ENCODE data around the gene SLC25A1.

Gene SLC25A1

DNA sequence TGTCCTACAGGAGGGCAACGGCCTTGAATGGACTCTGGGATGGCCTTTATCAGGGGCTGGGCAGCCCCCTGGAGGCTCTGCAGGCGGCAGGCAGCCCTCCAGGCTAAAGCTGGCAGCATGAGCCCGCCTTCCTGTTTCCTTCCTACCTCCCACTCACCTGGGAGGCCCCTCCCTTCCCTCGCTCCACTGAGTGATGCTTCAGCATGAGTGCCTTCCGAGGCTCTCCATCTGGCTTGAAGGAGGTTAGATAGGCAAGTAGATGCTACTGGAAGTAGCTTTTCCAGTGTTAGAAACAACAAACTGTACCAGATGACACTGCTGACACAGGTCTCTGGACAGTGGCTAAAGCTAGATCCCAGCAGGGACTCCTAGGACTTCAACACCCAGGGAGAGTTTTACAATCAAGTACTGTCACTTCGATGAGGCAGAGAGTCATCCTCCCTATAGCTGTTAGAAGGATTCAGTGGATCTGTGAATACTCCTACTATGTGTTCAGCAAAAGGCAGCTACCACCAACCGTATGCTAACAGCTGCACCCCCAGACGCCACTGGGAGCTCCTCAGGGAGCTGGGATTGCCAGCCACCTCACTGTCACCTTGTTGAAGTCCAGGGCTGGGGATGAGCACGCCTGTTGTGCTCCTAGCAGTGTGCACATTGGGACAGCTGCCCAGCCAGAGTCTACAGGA is 4.1 kb upstream of the SLC25A1 start:
- DNase-seq (ENCODE audit: extremely low read depth in 1 of 2, low read depth in 1 of 2): no peak

GRCh38 chr22:19181786-19182471 is 3.4 kb upstream of the SLC25A1 start:
- no peak for DNase-seq (ENCODE audit: extremely low read depth in 1 of 2, low read depth in 1 of 2)

- DNase-seq (ENCODE audit: extremely low read depth in 1 of 2, low read depth in 1 of 2): no peak
These were observed 2.3 kb upstream of the SLC25A1 start for GRCh38 chr22:19180740-19181410.

GRCh38 chr22:19180234-19180633 is 1.7 kb upstream of the SLC25A1 start:
- DNase-seq (ENCODE audit: extremely low read depth in 1 of 2, low read depth in 1 of 2): no peak

DNA sequence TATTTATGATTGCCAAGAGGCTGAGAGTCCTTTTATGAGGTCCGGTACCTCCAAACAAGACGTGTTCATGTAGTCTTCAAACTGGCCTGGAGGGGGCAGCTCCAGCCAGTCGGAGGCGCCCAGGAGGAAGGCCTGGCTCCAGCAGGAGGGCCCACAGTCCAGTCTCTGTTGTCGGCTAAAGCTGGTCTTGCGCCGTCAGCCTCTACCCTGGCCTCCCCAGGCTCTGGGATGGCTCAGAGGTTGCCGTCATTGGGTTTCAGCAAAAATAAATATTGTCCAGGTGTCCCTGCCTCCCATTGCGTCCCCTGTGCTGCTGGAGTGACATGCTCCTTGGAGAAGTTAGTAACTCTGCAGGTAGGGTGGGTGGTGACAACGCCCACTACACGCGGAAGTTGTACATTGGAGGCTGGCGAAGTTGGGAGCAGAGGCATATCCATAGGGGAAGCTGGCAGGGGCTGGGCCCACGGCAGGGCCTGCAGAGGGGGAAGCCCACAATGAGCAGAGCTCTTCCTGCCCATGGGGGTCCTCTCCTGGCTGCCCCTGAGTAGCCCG is 1.0 kb upstream of the SLC25A1 start:
- no peak for DNase-seq (ENCODE audit: extremely low read depth in 1 of 2, low read depth in 1 of 2)

- DNase-seq (ENCODE audit: extremely low read depth in 1 of 2, low read depth in 1 of 2): peak in 1 of 2 donors; percentile 20
These were observed 375 bp downstream of the SLC25A1 start for GRCh38 chr22:19178065-19178656.

GRCh38 chr22:19177164-19178064 is 1.1 kb downstream of the SLC25A1 start:
- DNase-seq (ENCODE audit: extremely low read depth in 1 of 2, low read depth in 1 of 2): no peak

GRCh38 chr22:19176732-19177131 is 1.8 kb downstream of the SLC25A1 start:
- DNase-seq (ENCODE audit: extremely low read depth in 1 of 2, low read depth in 1 of 2): no peak

DNA sequence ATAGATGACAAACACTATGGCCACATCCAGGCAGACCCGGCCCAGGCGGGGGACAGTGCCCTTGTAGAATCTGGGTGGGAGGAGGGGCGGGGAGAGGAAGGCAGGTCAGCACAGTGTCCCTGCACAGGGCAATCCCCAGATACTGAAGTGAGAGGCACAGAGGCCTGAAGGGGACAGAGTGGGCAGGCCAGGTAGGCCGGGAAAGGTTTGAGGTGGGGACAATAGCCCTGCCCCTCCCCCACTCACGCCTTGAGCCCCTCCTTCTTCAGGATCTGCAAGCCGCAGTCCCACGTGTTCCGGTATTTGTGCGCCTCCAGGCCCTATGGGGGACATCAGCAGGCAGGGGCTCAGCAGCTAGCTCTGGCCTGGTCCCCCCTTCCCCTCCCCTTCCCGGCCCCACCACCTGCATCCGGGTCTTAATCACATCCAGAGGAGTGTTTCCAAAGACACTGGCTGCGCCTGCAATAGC is 2.3 kb downstream of the SLC25A1 start:
- DNase-seq (ENCODE audit: extremely low read depth in 1 of 2, low read depth in 1 of 2): no peak

DNA sequence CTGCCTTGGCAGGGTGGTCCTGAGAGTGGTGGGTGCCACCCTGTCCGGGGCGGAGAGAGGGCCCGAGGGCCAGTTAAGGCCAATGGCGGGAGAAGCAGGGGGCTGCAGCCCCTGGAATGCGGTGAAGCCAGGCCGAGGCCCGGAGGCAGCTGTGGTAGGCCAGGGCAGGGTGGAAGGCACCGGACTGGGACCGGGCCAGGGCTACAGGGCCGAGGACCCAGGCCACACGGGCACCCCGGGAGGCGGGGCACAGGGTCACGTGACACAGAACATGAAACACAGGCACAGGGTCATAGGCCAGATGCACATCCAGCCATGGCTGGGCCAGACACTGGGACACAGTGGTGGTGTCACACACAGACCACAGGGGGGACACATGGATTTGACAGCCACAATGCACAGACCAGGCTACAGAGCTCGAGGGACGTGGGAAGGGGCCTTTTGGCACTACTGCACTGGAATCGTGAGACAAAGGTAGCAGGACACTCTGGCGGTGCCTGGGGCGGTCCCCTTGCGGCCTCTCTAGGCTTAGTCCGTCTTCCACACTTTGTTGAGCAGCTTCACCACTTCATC is 2.8 kb downstream of the SLC25A1 start:
- DNase-seq (ENCODE audit: extremely low read depth in 1 of 2, low read depth in 1 of 2): no peak

DNA sequence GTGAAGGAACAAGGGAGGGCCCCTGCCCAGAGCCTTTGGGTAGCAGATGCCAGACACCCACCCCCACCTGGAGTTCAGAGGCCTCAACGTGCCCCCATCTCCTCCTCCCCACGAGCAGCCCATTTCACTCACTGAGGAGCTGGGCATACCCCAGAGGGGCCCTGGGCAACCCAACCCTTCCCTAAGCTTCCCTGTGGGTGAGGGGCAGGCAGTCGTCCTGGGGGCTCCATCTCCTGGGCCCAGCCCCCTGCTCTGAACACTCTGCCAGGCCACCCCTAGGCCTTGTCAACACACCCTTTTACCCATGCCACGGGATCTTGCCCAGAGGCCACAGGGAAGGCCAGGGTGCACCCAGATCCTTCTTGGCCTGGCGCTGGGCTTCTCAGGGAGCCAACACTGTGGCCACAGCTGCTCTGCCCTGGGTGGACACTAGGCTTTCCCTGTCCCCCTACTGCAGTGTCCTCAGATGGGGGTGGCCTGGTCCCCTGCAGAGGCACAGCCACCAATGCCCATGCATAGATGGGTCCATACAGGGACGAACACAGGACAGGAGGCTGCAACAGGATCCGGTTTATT is 3.4 kb downstream of the SLC25A1 start:
- no peak for DNase-seq (ENCODE audit: extremely low read depth in 1 of 2, low read depth in 1 of 2)

DNA sequence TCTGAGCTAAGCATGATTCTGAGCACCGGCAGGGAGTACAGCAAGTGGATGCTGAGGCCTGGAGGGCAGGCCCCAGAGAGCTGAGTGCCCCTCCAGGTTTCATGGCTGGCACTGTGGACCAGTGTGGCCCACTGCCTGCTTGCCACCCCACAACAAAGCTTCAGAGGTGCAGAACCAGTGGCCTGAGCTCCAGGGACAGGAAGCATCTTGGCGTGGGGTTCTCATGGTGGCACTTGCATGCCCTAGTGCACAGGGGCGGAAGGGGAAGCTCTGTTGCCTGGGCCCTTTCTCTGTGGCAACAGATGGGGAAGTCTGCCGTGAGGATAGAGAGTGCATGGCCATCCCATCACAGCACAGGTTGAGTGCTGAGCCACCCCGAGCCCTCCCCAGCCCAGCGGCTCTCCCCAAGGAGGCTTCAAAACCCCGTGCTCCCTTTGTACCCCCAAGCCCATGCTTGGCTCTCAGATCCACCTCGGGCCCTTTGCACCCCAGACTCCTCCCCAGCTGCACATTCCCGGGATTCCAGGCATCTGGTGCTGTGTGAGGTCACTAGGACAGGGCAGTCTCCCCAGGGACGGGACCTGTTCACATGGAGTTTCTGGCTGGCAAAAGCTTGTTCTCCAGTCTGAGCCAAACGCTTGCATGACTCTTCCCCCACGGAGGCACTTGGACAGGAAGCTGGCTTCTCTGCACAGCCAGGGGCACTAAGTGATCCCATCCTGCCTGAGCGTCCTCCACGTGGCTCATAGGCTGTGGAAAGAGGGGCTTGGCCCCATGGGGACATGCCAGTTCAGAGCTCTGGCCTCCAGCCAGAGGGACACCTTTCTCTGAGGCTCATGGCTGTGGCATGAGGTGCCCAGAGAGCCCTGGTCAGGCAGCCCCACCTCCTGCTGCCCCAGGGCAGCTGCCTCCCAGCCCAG is 4.2 kb downstream of the SLC25A1 start:
- no peak for DNase-seq (ENCODE audit: extremely low read depth in 1 of 2, low read depth in 1 of 2)

DNA sequence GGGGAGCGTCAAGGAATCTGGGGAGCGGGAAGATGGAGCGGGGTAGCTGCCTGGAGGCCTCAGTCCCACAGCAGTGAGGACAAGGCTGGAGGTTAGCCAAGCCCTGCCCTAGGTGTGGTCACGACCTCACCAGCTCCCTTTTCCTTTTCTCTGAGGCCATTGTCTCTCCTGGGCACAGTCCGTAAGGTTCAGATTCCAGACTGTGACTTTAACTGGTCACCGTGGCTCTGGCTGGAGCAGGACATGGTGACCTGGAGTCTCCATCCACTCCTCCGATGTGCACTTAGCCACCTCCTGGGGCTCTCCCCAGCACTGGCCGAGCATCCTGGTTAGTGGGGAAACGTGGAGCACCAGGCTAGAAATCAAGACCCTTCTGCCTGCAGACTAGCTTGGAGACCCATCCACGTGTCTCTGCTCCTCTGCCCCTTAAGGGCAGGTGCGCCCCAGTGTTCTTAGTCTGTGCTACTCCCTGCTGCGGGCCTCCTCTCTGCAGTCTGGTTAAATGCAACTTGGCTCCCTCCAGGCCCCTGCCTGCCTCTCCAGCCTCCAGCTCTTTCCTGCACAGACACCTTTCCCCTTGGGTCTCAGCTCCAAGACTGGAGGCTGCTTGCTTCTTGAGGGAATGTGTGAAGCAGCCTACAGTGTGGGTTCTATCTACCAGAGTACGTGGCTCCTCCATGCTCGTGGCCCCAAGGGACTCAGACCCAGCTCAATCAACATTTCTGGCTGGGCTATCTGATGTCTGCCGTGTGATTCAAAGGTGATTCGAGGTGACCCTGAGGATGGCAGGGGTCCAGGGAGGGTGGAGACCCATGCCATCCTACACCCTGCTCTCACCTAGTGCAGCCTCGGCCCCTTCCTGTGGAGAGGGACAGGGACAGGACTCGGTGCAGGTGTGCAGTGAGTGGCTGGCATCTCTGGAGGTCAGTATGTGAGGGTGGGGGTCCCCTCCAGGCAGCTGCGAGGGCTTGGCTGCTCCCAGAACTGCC is 5.2 kb downstream of the SLC25A1 start:
- DNase-seq (ENCODE audit: extremely low read depth in 1 of 2, low read depth in 1 of 2): no peak

DNA sequence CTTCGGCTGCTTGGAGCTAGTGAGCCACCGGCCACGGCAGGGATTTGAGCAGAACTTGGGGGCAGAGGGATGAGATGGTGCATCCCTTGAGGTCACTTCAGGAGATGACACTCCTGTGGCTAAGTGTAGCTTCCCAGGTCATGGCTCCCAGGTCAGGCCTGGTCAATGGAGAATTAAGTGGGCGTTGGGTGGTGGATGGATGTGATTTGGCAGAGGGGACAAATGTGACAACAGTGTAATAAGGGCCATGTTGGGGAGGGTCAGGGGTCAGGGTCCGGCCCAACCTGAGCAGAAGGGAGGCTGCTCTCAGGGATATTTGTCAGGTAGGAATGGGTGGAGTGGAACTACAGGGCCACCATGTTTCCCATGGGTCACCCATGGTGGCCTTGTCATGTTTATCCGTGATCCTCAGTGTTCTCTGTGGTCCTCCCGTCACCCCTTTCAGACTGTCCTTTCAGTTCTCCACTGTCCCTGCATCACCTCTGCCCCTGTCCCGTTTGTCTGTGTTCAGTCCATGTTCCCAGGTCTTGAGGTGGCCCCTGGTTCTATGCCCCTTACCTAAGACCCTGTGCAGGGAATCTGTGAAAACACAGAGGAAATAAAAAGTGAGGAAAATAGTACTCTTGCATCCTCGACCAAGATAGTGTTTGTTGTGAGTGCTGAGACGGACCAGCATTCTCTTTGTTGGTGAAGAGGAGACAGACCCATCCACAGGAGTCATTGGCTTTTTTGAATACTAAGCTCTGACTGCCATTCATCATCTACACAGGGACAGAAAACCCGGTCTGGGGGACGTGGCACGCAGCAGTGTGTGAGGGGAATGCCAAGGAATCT is 6.1 kb downstream of the SLC25A1 start:
- no peak for DNase-seq (ENCODE audit: extremely low read depth in 1 of 2, low read depth in 1 of 2)

DNA sequence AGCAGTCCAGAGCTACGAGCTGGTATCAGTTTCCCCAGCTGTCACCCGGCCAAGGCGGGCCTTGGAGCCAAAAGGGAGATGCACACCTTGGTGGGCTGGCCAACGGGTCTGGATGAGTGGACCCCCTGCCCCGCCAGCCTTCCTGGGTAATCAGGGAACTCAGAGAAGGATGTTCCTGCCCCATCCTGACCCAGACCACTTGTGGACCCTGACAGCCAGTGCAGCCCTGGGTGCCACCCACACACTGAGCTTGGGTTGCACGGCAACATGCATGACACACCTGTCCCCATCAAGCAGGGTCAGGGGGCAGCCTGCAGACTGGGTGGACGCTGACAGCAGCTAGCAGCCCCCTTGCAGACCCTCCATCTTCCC is 8.6 kb downstream of the SLC25A1 start:
- DNase-seq (ENCODE audit: extremely low read depth in 1 of 2, low read depth in 1 of 2): no peak

Measured in activated CD8-positive, alpha-beta memory T cell treated with anti-CD3 and anti-CD28 coated beads for 1 hour (primary cell).